T-helper 9 cell (primary cell): Measurements from ENCODE around the gene CELA2A.
"Not testable (repeated sequence)": the region's sequence is repeated elsewhere in the genome, so short reads cannot be mapped to it uniquely, and the experiment has no call there.

ENCODE experiments used
- DNase-seq: peaks from one replicate; pipeline ENCODE4 v3.0.0-alpha.2; 2020

The CELA2A gene

DNA sequence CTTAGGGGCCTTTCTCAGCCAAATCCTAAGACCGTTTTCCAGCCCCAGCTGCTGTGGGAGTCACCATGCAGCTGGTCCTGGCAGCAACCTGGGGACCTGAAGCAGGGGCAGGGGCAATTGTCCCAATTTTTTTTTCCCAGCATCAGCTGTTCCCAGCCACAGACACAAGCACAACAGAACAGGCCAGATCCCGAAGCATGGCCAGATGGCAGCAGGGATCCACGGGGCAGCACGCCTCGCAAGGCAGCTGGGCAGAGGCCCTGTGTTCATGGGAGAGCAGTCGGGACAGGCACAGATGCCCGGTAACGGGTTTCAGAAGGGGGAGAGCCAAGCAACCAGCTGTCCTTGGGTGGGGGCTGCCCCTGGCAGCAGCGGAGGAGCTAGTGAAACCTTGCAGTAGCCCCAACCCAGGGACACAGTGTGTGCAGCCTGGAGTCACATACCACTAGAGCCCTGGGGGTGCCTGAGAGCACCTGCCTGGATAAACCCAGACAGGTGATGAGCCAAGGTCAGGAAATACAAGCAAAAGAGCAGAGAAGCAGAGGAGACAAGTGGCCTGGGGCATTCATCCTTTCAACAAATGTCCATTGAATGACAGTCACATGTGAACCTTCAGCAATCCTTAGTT lies 13.4 kb downstream of the CELA2A start:
- DNase-seq = not testable (repeated sequence)

DNA sequence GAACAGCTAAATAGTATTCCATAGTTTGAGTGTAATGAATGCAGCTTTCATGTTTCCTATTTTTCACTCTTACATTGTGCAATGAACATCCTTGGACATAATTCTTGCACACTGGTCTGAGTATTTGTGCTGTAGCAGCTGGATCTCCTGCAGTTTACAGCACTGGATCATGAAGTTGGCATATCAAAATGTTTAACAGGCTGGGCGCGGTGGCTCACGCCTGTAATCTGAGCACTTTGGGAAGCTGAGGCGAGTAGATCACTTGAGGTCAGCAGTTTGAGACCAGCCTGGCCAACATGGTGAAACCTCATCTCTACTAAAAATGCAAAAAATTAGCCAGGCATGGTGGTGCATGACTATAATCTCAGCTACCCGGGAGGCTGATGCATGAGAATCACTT lies 14.5 kb downstream of the CELA2A start:
- not testable (repeated sequence) for DNase-seq

DNA sequence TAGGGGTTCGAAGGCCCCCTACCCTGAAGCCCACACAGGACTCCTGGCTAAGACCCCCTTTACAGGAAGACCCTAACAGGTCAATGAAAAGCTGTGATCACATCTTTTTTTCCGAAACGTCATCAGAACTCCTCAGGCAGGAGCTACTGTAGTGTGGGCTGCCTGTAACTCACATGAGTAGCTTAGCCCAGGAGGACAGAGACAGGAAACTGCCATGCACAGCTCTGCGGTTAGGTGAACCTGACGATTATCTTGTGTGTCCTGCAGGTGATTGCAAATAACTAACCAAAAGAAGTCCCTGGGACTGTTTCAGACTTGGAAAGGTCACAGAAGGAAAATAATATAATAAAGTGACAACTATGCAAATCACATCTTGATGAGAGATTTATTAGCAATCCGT lies 15.2 kb downstream of the CELA2A start:
- DNase-seq = not testable (repeated sequence)

DNA sequence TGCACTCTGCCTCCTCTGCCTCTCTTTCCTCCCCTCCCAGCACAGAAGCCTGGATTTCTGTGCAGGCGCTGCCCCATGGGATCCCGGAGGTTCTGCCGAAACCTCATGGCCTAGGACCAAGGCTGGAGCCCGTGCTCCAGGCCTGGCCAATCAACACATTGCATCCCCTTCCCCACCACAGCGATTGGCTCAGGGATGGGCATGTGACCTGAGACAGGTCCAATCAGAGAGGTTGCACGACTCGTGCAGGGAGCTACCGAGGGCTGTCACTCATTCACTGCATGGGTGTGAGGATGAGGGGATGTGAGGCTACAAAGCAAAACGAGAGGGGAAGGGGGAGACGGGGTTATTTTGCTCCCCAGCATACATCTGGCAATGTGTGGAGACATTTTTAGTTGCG lies 16.1 kb downstream of the CELA2A start:
- DNase-seq = no peak

DNA sequence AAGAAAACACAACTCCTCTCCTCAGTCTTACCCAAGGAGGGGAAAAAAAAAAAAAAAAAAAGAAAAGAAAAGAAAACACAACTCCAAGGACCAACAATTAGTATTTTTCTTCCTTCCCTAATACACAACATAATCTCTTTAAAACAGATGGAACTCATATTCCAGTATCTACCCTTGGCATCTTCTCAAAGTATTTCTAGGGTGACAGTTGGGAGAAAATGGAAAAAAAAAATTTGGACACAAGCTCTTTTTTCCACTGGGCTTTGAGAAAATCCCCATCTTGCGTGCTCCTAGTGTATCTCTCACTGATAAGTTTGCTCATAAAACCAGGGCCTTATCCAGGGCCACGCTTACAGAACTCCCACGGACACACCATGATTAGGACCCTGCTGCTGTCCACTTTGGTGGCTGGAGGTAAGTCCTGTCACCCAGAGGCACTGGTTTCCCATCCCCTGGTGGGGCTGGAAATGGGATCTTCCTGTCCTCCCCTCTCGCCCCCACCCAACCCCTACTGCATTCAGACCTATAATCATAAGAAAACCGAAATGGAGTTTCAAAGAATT lies 19.3 kb downstream of the CELA2A start, which contains the start of gene CELA2B:
CELA2B (plus strand) TSS at position 353 of the 563 bp plus-strand sequence; CDS start at position 375, 22 bp downstream.
- DNase-seq = no peak

DNA sequence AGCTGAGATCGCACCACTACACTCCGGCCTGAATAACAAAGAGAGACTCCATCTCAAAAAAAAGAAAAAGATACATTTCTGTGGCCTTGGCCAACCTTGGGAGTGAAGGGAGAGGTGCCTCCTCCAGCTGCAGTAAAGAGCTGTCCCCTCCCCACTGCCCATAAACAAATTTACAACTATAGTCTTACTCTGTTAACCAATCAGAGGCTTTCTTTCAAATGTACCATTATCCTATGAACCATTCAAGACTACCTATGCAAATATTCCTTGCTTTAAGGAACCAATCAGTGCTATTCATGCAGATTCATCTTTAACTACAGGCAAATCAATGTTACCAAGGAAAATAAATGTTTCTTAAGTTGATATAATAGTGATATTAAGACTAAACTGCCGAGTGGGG lies 20.4 kb downstream of the CELA2A start:
- no peak for DNase-seq

DNA sequence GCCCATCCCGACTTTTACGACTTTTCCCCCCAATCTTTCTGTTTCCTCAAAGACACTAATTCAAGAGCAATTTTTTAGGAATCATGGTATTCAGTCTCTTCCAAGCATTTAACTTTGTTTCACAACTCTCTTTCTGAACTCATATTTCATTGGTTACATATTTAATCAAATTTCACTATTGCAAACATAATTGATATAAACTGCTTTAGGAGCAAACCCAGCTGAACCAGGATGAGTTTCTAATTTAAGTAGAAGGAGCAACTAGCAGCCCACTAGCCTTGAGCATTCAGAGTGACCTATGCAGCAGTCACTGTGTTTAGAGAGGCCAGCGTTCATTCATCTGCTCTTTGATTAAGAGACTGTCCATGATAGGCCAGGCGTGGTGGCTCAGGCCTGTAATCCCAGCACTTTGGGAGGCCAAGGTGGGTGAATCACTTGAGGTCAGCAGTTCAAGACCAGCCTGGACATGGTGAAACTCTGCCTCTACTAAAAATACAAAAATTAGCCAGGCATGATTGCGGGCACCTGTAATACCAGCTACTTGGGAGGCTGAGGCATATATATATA lies 21.2 kb downstream of the CELA2A start:
- no peak for DNase-seq

DNA sequence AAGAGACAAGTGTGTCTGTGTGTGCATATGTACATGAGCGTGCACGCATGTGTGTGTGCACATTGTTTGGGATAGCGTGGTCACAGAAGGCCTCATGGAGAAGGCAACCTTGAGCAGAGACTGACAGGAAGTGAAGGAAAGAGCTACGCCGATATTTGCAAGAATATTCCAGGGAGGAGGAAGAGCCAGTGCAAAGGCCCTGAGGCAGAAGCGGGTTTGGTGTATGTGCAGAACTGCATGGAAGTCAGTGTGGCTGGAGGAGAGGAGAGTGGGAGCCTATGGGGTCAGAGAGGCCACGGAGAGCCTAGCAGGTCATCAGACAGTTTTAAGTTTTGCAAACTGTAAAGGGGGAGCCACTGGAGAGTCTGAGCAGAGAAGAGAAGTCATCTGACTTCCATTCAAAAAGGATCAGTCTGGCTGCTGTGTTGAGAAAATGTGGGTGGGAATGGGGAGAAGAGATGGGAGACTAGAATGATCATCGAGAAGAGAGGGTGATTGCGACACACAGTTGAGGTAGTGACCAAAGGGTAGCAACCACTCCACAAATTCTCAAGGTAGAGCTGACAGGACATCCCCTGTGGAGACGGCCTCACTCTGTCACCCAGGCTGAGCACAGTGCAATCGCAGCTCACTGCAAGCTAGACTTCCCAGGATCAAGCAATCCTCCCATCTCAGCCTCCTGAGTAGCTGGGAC lies 23.3 kb downstream of the CELA2A start:
- no peak for DNase-seq

DNA sequence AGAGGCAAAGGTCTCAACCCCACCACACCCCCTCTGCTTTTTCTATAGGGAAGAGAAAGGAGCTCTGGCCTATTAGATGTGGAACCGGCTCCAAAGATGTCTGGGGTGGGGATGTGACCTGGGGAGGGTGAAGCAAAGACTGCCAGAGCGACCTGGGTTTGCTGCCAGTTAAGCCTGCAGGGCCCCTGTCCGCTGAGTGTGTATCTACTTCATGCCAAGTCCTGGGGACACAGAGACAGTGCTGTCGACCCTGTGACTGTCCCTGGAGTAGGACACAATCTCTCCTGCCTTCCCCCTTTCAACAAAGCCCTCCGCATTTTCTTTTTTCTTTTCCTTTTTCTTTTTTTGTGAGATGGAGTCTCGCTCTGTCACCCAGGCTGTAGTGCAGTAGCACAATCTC lies 25.9 kb downstream of the CELA2A start:
- DNase-seq = not testable (repeated sequence)

DNA sequence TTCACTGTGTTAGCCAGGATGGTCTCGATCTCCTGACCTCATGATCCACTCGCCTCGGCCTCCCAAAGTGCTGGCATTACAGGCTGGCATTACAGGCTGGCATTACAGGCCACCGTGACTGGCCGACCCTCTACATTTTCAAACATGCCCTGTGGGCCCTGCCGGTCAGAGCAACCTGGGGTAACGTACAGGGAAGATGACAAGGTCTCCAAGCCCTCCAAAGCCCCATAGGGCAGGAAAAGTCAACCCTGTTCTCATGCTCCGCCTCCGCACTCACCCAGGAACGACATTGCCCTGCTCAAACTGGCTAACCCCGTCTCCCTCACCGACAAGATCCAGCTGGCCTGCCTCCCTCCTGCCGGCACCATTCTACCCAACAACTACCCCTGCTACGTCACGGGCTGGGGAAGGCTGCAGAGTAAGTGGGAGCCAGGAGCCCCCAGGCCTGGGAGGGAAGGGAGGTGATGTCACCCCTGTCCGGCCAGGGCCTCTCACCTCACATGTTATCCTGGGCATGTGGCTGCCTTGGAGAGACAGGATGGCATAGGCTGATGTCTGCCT lies 26.5 kb downstream of the CELA2A start:
- not testable (repeated sequence) for DNase-seq

DNA sequence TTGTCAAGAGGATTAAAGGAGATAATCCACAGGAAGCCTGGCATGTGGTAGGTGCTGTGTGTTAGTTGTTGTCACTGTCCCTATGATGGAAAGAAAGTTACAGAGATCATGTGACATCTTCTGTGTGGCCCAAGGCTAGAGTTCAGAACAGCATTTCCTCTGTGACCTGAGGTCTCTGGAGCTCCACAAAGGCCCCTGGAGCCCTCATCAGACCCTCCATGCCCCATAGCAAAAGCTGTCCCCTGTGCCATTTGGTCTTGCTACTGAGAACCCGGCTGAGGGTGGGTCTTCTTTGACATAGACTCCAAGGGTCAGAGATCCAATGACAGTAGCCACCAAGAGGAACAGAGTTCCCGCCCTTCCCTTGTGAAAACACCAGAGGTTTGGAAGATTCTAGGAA lies 27.4 kb downstream of the CELA2A start:
- DNase-seq = no peak

DNA sequence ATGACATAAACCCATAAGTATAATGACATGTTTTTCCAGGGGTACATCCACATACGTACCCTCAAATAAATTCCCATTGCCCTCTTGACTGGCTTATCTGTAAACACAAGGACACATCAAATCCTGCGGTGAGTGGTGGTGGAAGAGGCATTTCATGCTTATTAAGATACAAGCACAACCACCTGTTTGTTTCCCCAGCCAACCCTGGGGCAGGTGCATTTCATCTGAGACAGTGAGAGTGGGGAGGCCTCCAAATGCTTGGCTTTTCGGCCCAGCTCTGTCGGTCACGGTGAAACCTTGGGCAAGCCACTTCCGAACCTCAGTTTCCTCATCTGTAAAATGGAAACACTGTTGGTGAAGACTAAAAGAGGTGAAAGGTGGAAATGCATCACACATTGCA lies 27.9 kb downstream of the CELA2A start:
- DNase-seq = not testable (repeated sequence)

DNA sequence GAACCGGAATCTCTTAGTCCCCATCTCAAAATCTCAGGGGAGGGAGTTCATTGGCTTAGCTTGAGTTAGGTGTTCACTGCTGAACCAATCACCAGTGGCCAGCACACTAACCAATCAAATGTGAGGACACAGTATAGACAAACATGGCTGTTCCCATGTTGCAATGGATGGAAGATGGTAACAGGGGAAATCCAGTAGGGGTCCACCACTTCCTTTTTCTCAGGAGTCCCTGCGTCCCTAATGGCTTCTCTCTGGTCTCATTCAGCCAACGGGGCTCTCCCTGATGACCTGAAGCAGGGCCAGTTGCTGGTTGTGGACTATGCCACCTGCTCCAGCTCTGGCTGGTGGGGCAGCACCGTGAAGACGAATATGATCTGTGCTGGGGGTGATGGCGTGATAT lies 29.1 kb downstream of the CELA2A start:
- no peak for DNase-seq

DNA sequence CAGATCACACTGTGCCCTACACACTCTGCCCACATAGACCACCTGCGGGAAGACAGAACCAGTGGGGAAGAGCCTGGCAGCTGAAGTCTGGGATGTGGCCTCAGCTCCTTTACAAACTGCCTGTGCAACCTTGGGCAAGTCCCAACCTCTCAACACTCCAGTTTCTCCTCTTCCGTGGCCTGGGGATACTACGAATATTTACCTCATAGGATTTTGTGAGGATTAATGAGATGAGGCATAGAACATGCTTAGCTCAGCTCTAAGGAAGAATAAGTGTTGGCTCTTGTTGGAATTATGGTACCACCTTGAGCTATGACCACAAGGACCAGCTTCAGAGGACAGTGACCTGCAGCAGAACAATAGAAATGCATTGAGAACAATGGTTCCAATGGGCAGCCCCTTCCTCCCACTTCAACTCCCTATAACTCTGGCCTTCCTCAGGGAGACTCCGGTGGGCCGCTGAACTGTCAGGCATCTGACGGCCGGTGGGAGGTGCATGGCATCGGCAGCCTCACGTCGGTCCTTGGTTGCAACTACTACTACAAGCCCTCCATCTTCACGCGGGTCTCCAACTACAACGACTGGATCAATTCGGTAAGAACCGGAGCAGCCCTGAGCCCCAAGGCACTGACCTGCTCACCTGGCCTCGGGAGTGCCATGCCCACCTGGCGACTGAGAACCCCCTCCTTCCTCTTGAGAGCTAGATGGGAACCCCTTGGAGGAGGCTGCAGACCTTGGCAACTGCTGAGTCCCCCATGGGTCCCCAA lies 30.5 kb downstream of the CELA2A start:
- not testable (repeated sequence) for DNase-seq

DNA sequence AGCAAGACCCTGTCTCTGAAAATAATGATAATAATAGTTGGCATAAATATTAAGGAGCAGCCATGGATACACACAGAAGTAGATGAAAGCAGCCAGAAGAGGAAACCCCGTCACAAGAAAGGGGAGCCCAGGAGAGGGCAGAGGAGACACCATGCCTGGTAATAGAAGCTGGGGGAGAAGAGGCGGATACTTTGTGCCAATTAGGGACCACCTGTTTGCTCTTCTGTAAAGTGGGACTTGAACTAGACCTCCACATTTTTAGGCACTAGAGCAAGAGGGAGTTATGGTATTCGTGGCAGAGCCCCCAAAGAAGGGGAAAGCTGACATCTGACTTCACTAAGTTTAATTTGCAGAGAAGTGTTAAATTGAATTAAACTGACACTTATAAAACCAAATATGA lies 31.8 kb downstream of the CELA2A start:
- DNase-seq = no peak

DNA sequence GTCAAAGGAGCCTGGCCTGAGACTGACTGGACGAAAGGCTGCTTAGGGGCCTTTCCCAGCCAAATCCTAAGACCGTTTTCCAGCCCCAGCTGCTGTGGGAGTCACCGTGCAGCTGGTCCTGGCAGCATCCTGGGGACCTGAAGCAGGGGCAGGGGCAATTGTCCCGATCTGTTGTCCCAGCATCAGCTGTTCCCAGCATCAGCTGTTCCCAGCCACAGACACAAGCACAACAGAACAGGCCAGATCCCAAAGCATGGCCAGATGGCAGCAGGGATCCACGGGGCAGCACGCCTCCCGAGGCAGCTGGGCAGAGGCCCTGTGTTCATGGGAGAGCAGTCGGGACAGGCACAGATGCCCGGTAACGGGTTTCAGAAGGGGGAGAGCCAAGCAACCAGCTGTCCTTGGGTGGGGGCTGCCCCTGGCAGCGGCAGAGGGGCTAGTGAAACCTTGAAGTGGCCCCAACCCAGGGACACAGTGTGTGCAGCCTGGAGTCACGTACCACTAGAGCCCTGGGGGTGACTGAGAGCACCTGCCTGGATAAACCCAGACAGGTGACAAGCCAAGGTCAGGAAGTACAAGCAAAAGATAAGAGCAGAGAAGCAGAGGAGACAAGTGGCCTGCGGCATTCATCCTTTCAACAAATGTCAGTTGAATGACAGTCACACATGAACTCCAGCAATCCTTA lies 32.7 kb downstream of the CELA2A start:
- DNase-seq = no peak

DNA sequence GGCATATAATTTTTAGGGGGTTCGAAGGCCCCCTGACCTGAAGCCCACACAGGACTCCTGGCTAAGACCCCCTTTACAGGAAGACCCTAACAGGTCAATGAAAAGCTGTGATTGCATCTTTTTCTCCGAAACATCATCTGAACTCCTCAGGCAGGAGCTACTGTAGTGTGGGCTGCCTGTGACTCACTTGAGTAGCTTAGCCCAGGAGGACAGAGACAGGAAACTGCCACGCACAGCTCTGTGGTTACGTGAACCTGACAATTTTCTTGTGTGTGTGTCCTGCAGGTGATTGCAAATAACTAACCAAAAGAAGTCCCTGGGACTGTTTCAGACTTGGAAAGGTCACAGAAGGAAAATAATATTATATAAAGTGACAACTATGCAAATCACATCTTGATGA lies 34.5 kb downstream of the CELA2A start:
- not testable (repeated sequence) for DNase-seq

DNA sequence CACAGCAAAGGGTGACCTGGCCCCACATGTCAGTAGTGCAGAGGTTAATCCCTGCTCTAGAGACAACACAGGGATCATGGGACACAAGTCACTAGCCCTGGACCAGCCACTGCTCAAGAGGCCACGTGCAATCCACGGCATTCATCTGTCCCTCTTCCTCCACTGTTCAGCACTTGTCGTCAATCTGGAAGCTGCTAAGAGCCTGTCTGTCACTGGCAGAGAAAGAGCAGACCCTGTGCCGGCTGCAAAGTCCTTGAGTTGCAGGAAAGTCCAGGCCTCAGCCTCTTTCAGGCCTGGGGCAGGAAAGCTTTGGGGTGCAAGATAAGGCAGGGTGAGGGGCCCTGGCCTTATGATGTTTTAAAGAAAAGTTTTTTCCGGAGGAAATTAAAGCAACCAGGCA lies 36.1 kb downstream of the CELA2A start:
- no peak for DNase-seq

DNA sequence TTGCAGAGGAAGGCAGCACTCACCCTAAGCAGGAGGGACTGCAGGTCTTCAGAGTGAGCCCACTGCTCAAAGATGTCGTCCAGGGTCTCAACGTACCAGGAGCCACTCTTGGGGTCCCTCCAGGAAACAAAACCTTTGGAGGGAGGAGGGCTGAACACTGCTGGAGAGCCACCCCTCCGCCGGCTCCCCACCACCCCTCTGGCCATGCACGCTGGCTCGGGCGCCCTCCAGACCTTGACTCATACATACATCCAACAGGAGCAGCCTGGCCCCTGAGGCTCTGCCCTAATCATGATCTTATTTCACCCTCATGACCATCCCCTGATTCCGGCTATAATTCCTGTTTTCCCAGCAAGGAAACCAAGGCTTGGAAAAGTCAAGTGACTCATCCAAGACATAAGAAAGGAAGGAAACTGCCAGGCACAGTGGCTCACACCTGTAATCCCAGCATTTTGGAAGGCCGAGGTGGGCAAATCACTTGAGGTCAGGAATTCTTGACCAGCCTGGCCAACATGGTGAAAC lies 37.4 kb downstream of the CELA2A start:
- DNase-seq = no peak

DNA sequence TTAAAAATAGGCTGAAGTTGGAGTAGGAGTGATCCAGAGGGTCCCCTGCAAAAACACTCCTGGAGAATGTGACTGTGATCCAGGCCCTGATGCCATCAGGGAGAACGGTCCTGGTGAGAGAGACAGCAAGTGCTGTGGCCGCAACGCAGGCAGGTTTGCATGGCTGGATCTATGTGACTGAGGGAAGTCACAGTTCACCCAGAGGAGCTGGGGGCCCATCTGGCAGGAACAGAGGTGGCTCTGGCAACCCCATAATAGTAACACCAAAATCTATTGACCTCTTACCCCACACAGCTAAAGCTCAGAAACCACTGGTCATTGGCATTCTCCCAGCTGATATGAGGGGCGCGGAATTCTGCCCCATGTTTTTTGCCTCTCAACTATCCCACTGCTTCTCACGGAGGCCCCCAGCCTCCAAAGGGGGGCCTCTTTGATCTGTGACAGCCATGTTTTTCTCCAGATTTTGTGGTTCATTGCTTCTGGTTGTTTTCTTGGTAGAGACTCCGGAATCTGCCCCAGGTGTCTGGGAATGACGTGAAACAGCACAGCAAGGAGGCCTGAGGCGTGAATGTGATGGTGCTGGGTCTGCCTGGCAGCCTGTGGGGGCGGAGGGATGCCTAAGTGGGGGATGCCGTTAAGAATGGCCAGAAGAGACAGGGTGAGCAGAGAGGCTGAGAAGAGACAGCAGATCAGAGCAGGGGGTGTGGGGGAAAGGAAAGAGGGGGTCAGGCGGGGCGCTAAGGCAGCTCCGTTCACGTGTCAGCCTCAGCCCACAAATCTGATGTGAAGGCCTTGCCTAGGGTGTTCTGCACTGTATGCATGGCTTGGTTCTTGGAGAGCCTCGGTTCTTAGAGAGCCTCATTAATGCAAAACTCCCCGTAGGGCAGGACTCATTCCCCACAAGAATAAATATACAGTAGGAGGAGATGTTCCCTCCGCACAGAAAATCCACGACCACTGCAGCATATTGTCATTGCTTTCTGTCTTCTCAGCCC lies 43.9 kb downstream of the CELA2A start:
- DNase-seq = no peak
